HG02623 (cell line): ENCODE data around the gene AHNAK2.

Experiments
- ATAC-seq: cut with Tn5 transposase; IDR thresholded peaks from one replicate; pipeline ENCODE4 v1.9.1; 2021; ENCODE audit warnings: moderate library complexity; ENCODE audit not compliant: unreplicated experiment

Gene AHNAK2

DNA sequence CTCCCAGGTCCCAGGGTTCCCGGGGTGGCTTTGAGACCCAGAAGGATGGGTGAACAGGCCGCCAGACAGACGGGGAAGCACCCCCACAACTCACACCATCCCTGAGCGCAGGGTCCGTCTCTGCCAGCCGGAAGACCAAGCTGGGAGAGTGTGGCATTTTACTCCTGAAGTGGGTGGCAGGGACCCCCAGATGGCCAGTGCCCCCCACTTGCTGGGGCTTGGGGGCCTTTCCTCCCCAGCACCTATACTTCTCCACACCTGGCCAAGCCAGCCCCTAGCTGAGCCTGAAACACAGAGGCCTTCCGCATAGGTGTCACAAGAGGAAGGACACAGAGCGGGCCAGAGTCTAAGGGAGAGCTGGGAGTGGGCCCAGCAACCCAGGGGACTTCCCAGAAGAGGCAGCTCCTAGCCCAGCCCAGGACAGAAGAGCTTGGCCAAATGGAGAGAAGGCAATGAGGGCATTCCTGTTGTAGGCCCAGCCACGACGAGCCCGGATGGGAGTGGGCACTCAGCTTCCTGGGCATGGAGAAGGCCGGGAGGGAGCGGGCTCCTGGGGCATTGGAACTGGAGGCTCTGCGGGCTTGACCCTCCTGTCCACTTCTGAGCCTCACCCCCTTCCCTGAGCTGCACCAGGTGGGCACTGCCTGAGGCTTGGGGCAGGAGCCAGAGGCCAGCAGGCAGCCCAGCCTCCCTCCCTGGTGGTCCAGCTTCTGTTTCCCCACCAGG lies 3.3 kb downstream of the AHNAK2 start:
- ATAC-seq, result no peak

- no peak for ATAC-seq
Measured at GRCh38 chr14:104974146-104974541, 4.0 kb downstream of the AHNAK2 start.

DNA sequence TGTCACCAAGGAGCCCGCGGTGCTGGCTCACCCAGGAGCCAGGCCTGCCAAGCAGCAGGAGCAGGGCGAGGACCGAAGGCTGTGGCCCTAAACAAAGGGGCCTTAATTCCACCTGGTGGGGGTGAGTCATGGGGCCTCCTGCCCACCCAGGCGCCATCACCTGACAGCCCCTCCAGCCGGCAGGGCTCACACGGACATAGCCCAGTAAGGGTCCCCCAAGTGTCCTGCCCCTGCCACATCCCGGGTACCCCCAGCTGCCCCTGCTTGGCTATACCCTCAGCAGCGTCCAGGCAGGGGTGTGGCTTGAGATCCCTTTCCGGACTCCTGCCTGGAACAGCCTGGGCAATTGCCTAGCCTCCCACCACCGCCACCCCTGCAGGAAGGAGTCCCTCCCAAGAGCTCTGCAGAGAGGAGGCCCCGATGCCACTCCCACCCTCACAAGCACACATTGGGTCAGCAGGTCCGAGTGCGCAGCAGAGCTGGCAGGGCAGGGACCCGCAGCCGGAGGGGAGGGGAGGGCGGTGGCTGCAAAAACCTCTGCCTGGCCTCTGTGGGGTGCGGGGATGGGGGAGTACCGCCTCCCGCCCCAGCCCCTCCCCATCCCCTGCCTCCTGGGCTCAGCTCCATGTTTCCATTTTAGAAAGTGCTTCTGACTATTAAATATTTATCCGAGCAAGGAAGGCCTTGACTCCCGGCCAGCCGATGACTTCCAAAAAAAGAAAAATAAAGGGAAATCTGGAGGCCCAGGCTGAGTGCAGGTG lies 4.6 kb downstream of the AHNAK2 start:
- no peak for ATAC-seq

DNA sequence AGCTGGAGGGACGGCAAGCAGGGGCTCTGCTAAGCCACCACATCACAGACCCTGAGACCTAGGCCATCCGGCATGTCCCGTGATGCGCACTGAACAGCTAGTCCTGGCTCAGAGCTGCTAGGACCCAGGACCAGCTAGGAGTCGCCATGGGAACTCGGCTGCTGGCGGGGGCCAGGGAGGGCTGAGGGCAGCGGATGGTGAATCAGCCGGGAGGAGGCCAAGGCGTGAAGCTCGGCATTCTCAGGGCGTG lies 5.1 kb downstream of the AHNAK2 start:
- ATAC-seq, result no peak

- no peak for ATAC-seq
Measured at GRCh38 chr14:104972301-104973134, 5.7 kb downstream of the AHNAK2 start.

- ATAC-seq, result no peak
Measured at GRCh38 chr14:104971447-104972240, 6.5 kb downstream of the AHNAK2 start.

DNA sequence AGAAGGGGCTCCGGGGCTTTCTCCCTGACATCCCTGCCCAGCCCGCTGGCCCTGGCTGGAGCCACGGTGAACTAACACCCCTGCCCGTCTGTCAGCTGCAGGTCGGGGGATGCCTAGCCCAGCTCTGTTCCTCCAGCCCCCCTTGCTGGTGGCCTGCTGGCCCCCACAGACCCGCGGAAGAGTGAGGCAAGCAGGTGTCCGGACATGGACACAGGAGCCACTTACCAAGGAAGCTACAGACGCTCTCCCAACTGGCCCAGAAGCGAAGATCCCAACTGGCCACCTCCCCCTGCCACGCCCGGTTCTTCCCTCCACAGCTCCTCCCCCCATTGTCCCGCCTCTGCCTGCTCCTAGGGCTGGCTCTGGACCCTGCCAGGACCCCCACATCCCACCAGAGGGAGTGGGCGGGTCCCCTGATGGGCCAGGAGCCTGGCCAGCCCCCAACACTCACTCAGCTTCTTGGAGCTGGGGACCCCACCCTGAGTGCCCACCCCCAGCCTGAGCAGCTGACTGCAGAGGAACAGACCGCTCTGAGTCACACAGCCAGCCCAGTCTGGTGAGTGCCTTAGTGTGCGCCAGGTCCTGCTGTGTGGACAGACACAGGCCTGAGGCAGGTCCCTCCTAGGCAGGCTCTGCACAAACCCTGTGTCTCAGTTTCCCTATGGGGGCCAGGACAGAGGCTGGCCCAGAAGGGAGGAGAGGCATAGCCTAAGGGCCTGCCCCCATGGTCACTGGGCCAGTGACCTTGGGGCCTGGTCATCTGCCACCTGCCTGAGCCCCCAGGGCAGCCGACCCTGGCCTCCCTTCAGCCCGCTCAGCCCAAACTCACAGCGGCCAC lies 7.7 kb downstream of the AHNAK2 start:
- no peak for ATAC-seq

DNA sequence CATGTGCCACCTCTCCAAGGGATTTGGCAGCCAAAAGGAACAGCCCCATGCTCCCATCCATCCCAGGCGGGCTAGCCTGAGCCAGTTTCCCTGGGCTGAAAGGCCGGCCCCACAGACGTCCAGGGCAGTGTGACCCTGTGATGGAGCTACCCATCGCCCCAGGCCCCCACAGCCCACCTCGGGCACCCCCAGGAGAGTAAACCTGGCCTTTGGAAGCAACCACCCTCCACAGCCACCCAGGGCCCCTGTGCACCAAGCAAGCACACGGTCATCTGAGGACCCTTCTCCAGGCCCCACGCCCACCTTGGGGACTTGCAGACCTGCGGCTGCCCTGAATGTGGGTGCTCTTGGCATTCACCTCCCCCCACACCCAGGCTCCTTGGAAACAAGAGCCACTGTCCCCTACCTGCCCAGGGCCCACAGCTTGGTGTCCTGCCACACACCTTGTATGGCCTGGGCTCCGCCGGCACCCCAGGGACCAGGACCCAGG lies 8.4 kb downstream of the AHNAK2 start:
- no peak for ATAC-seq

GRCh38 chr14:104968541-104969401 lies 9.4 kb downstream of the AHNAK2 start:
- no peak for ATAC-seq

DNA sequence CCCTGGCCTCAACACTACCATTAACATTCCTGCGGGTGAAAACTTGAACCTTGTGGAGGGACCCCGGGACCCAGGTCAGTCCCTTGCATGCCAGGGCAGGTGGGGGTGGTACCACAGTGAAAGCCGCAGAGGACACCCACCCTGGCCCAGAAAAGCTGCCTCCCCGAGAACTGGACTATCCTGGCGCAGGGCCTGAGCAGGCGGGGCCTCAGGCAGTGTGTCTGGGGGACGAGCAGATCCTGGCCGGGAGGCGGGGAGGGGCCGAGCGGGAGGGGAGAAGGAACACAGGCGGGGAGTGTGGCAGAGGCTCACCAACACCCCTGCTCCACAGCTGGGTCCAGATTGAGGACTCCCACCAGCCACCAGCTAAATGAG lies 10.0 kb downstream of the AHNAK2 start:
- ATAC-seq, result no peak

DNA sequence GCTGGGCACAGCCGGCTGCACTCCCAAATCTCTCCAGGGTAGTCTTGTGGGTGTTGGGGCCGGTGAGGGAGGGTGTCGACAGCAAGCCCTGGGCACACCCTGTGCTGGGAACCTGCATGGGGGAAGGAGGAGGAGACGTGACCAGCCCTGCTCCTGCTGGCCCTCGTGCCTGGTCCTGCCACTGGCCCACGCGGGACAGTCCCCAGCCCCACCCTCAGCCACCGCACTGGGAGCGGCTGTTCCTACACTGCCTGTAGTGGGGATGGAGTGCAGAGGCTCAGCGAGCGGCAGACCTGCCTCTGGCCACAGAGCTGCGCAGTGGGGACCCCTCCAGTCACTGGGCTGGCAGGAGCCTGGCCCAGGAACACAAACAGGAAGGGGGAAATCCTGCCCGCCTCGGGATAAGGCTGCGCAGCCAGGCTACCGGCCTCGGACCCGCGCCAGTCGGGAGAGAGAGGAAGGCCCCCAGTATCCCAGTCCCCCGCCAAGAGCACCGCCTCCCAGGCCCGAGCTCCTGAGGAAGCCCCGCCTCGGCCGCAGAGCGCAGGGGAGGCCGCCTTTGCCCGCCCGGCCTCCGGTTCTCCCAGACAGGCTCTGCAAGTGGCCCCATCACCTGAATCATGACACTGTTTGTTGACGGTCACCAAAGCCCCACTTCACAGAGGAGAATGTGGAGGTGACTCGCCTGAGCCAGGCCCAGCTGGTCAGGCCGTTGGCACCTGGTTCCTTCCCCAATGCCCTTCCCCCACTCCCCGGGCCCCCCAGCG lies 10.6 kb downstream of the AHNAK2 start:
- no peak for ATAC-seq

DNA sequence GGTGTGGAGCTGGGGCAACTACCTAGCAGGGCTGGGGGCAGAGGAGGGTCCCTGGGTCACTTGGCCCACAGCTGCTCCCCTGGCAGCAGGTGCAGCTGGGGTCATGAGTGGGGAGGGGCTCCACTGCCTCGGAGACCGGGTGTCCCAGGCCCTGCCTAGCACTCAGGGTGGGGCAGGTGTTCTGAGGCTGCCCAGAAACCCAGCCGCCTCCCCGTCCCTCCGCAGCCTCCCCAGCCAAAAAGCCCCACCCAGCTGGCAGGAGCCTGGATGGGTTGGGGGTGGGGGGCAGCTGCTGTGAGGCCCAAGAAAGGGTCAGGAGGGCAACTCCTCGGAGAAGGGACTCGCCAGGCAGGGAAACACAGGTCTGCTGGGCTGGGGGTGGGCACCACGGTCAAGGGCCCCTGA lies 11.2 kb downstream of the AHNAK2 start:
- no peak for ATAC-seq

GRCh38 chr14:104966261-104966865 lies 11.8 kb downstream of the AHNAK2 start:
- no peak for ATAC-seq

DNA sequence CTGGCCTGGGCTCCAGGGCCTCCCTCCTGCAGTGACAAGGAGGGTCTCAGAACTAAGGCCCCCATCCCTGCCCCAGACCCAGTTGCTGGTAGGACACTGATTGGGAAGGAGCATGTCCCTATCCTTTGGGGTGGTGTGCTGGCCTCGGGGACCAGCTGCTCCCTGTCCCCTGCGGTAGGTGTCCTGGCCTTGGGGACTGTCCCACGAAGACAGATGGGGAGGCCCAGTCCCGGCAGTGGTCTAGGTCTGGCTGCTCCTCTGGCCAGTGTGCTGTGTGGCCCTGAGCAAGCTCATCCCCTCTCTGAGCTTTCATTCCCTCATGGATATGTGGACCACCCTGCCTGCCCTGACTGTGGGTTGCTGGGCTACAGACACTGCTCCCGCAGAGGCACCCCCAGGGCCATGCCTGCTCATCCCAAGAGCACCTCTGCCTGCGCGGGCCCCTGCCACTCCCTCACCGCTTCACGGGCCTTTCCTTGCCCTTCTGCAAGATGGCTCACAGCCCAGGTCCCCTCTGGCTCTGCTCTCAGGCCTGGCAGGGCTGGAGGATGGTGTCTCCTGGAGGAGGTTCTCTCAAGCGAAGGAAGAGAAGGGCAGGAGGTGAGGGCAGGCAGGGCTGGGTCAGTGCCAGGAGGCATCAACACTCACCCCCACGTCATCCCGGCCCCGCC lies 12.5 kb downstream of the AHNAK2 start:
- no peak for ATAC-seq

DNA sequence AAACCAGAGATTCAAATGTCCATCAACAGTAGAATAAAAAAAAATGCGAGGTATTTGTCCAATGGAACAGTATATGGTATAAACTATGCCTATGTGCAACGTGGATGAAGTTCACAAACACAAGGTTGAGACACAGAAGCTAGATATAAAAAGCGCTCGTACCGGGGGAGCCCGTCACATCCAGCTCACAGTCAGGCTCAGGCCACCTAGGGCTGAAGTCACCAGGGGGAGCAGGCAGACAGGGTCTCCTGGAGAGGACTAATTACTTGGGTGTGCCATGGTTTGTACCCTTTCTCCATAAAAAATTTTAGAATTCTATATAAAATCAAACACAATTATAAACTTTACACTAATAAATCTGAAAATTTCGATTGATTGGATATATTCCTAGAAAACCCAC lies 13.6 kb downstream of the AHNAK2 start:
- no peak for ATAC-seq

GRCh38 chr14:104957146-104958113 lies 20.7 kb downstream of the AHNAK2 start:
- no peak for ATAC-seq
